Activated T-cell treated with anti-CD3 and anti-CD28 coated beads, Interleukin-2, amount 50 U/mL, for 24 hours (primary cell): ENCODE measurements around the gene ANGEL2.

ENCODE experiments used
- DNase-seq: peaks from one replicate; pipeline ENCODE4 v3.0.0-alpha.2; 2020
- H3K27ac Mint-ChIP-seq: 2 replicates; pipeline ENCODE4 v1.8.0; 2020; ENCODE audit warnings: mild to moderate bottlenecking, mixed read lengths
- H3K27me3 Mint-ChIP-seq: 2 replicates; pipeline ENCODE4 v1.8.0; 2020; ENCODE audit warnings: mixed read lengths
- H3K36me3 Mint-ChIP-seq: 2 replicates; pipeline ENCODE4 v1.8.0; 2020; ENCODE audit warnings: low read depth, mixed read lengths
- H3K4me1 Mint-ChIP-seq: 2 replicates; pipeline ENCODE4 v1.8.0; 2020; ENCODE audit warnings: low read depth, mixed read lengths
- H3K4me3 Mint-ChIP-seq: 2 replicates; pipeline ENCODE4 v1.8.0; 2020; ENCODE audit warnings: mild to moderate bottlenecking, moderate library complexity, mixed read lengths
- H3K9me3 Mint-ChIP-seq: 2 replicates; pipeline ENCODE4 v1.8.0; 2020; ENCODE audit warnings: mixed read lengths

Gene ANGEL2

DNA sequence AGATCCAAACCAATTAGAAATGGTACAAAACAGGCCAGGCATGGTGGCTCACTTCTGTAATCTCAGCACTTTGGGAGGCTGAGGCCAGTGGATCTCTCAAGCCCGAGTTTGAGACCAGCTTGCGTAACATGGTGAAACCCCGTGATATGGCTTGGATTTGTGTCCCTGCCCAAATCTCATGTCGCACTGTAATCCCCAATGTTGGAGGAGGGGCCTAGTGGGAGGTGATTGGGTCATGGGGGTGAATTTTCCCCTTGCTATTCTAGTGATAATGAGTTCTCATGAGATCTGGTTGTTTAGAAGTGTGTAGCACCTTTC, 72.3 kb downstream of the ANGEL2 start:
- Mint-ChIP-seq H3K4me1 (no peaks in the 10 kb centered on the region), H3K27me3 (peaks cover 3% of the 10 kb centered on the region), H3K4me3 (no peak overlapping the region), H3K36me3 (no peaks in the 10 kb centered on the region), H3K9me3 (peaks cover 8% of the 10 kb centered on the region), H3K27ac (no peak overlapping the region)
- no peak for DNase-seq

DNA sequence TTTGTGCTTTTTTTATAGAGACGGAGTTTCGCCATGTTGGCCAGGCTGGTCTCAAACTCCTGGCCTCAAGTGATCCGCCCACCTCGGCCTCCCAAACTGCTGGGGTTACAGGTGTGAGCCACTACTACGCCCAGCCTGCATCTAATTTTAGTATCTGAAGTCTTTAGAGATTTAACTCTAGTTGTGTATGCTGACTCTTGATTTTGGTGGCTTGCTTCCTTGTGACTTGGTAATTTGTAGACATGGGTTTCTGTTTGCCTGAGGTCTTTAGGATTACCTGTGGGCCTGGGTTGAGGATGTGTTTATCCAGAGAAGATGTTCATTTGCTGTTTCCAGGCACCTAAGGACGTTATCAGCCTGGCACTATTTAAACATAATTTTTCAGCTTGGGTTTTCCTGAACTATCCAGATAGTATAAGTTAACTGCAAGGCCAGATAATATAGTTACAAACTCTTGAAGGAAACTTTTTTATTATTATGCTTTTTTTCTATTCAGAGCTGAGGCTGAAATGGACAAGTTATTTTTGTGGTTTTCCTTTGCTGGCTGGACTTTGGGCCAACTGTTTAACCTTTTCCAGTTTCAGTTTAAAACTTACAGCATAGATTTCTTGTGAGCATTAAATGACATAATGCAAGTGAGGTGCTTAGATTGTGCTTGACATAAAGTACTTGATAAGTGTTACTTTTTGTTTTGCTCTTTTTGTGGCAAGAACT, 72.8 kb downstream of the ANGEL2 start:
- no peaks in the 10 kb centered on the region for H3K36me3 Mint-ChIP-seq
- peaks cover 8% of the 10 kb centered on the region for H3K9me3 Mint-ChIP-seq
- no peak overlapping the region for H3K27ac Mint-ChIP-seq
- no peak overlapping the region for H3K4me3 Mint-ChIP-seq
- peaks cover 2% of the 10 kb centered on the region for H3K27me3 Mint-ChIP-seq
- H3K4me1 Mint-ChIP-seq = peaks cover 4% of the 10 kb centered on the region
- DNase-seq = no peak
